GM20431 (cell line): ENCODE data around the gene YWHAH.

Experiments
- in situ Hi-C: fragments of 300-500 bp; cut with MseI, MboI; formaldehyde crosslinking; loops from one replicate; pipeline ENCODE4 v1.15.0; 2020; ENCODE audit warnings: low sequenced_read_pairs; ENCODE audit not compliant: unreplicated experiment

The YWHAH gene

GRCh38 chr22:31943978-31944699, at the start of gene YWHAH:
Gene YWHAH (plus strand): TSS chr22:31944535. CDS start chr22:31944734, 199 bp downstream.
- in situ Hi-C loops = no loop called here

DNA sequence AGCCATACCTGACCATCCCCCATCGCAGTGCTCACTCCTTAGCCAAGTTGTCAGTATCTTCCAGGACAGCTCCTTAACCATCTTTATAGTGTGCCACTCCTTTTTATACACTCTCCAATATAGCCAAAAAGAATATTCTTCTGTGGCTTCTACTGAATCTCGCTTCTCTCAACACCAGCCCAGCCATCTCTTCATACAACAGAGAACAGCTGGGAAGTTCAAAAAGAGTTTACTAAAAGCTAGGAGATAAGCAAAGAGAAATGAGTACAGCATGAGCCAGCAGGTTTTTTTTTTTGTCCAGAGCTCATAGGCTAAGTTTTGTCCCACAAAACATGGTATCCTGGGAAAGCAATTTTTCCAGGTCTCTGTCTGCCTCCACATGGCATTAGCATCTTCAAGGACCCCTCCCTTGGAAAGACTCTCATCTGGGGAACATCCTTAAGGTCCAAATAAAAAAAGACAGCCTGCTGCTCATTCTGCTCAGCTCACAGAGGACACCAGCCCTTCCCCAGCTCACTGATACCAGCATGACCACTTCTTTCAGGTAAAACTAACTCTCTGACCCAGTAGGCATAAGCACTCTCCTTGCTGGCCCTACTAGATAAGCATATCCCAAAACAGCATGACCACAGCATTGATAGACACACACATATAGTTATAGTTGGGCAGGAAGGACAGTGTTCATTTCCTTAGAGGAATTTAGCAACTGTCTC, 48.8 kb upstream of the YWHAH start:
- in situ Hi-C loops = no loop called here

DNA sequence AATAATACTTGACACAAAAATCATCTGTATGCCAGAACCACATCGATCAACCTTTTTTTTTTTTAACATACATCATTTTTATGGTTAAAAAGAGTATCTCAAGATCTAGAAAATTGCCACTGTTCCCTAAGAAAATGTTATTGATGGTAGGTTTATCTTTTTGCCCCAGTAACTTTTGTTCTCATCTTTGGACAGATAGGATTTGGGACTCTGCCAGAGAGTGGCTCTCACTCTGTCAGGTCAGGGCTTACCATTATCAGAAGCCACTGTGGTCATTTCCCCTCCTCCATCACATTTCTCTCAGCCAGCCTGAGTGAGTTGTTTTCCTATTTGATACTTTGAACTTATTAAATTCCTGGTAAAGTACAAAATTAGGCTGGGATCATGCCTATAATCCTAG, 47.9 kb upstream of the YWHAH start:
- in situ Hi-C loops = no loop called here

DNA sequence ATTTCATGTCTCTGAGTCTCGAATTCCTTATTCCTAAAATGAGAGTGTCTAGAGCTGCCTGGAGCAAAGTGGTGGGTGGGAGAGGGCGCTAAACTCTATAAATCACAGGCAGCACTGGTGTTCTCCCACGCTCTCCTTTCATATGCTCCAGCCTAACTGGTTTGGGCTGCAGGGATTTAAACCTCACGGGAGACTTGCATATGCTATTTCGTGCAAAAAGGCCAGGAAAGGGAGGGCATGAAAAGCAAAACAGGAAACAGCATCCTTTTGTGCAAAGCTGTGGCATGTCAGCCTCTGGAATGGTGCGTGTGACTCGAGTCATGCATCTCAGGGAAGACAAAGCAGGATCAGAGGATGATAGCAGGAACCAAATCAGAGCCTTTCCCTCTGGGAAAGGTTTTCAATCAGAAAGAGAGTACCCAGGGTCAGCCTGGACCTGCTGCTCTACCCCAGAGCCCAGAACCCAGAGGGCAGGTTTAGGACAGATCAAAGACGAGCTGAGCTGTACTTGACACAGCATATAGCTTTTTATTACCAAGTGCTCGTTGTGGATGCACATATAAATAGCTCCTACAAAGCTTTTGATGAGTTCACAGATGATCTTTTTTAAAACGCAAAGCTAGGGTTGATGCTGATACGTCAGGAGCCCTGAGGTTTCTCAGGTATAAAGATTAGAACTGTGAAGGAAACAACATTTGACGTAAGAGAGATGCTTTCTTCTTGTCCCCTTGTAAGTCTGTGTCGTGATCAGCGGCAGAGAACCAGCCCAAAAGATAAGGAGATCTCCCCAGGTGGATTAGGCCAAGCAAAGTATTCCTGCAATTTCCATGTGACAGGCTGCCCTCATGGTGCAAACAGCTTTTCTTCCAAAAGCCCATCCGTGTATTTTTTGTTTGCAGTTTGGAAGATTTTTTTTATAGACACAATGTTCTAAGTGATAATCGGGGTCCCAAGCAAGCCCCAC, 46.2 kb upstream of the YWHAH start:
- in situ Hi-C loops = no loop called here

GRCh38 chr22:31898926-31899325, 45.4 kb upstream of the YWHAH start:
- in situ Hi-C loops = no loop called here

DNA sequence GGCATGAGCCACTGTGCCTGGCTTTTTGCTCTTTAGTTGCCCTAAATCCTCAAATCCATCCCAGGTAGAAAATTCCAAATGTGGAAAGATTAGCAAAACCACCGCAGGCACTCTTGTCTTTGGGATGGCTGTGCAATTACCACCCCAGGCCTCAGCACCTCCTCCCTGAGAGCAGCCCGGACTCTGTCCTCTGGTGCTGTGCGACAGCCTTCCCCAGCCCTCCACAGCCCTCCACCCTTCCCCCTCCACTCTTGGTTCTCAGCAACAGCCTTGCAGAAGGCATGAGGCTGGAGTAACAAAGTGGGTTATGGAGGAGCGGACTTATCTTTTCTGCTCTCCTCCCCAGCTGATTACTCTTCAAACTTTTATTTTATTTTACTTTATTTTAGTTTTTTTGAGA, 44.7 kb upstream of the YWHAH start:
- in situ Hi-C loops = no loop called here

DNA sequence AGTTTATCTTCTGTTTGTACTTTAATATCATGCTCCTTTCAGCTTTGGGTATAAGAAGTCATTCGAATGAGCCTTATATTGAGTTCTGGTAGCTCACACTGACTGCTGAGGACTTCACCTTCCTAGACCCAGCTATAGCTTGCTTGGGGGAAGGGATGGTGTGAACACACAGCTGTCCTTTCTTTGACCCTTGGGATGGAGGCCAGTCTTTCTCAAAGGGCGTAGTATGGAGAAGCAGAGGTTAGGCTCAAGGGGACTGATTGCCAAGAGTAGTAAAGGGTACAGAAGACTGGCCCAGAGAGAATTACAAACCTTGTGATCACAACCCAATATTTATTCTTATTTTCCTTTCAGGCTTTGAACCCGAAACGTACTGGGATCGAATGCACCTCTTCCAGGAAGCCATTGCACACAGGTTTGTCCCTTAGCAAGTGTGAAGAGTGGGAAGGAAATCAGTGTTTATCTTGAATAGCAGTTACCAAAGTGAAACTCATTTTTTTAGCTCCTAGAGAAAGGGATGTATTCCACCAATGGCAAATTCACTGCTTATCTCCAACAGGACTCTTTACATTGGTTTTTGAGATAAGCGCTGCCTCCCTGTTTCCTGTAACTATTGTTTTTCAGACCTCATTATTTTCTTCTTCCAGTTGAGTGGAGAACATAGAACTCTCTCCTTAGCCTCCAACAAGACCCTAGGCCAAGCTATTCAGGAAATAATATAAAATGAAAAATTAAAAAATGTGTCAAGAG, 42.8 kb upstream of the YWHAH start:
- in situ Hi-C loops = no loop called here

GRCh38 chr22:31904651-31905050, 39.7 kb upstream of the YWHAH start:
- in situ Hi-C loops = no loop called here

DNA sequence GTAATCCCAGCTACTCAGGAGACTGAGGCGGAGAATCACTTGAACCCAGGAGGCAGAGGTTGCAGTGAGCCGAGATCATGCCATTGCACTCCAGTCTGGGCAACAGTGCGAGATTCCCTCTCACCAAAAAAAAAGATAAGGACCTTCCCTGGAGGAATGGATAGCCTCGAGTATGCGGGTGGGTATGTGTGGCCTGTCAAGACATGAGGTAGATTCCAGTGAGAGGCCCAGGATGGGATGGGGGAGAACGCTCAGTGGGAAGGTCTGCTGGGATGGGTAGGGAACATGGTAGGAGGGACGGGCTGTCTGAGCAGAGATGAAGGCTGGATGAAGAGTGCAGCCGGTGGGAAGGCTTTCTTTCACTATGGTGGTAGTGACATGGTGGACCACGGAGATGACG, 39.0 kb upstream of the YWHAH start:
- in situ Hi-C loops = no loop called here

- in situ Hi-C loops = no loop called here
Observed at GRCh38 chr22:31906086-31906485, 38.2 kb upstream of the YWHAH start.

- in situ Hi-C loops = no loop called here
Observed at GRCh38 chr22:31906569-31906968, 37.8 kb upstream of the YWHAH start.

DNA sequence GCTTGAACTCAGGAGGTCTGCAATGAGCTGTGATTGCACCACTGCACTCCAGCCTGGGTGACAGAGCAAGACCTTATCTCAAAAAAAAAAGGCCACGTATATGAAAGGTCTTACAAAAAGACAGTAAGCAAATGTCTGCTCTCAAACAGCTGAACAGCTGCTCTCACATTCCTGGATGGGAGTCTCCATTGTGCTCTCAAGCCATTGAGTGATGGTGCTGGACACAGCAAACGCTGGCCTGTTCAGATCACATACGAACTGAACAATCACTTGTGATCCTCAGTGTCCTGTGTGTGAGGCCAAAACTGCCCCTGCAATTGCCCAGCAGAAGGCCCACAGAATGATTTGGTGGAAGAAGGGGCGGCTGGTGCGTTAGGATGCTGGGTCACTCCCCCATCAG, 34.4 kb upstream of the YWHAH start:
- in situ Hi-C loops = no loop called here

DNA sequence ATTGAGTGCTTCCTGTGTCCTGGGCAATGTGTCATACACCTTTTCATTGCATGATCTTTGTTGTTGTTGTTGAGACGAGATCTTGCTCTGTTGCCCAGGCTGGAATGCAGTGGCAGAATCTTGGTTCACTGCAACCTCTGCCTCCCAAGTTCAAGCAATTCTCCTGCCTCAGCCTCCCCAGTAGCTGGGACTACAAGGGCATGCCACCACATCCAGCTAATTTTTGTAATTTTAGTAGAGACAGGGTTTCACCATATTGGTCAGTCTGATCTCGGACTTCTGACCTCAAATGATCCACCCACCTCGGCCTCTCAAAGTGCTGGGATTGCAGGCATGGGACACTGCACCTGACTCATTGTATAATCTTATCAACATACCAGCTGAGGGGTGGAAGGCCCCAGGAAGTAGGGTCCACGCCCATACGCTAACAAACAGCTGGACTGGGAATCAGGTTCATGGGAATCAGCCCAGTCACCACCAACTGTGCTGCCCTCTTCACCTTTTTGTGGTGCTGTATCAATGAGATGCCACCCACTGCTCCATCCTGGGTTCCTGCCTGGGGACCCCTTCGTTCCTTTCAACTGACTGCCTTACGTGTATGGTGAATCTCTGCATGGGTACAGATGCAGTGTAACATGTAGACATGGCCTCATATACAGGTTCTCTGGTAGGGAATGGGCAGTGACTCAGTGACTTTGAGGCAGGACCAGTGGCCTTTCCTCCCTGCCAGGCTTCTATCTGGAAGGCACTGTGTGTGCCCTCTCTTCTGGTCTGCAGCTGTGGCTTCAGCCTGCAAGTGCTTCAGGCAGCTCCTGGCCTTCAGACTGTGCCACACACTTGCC, 32.5 kb upstream of the YWHAH start:
- in situ Hi-C loops = no loop called here

DNA sequence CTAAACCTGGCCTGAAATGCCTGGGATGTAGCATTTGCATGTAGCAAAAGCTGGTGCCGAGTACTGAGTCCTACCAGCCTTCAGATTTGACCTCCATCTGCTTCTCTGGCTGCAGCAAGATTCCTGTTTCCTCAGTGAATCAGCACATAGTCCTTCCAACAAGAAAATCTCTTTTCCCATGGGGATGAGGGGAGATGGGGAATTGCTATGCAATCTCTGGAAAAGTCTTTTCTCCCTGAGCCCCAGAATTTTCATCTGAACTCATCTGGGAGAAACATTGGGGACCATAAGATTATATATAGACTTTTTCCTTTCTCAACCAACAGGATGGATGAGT, 32.0 kb upstream of the YWHAH start:
- in situ Hi-C loops = no loop called here

- in situ Hi-C loops = no loop called here
Observed at GRCh38 chr22:31915586-31915985, 28.7 kb upstream of the YWHAH start.

- in situ Hi-C loops = no loop called here
Observed at GRCh38 chr22:31917227-31917921, 27.0 kb upstream of the YWHAH start.

DNA sequence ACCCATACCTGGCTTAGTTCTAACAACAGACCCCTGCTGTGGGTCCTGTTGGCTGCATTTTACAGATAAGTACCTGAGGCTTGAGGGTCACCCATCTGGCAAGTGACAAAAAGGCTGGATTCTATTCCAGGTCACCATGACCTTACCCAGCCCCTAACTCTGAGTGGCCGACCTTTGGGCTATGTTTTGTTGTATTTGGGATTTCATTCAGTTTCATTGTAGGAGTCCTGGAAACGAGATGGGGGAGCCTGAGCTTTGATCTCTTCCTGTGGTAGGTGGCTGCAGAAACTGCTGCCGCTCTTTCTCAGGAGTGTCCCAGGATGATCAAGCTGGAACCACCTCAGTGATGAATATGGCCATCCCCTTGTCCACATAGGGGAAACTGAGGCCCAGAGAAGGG, 24.6 kb upstream of the YWHAH start:
- in situ Hi-C loops = no loop called here

DNA sequence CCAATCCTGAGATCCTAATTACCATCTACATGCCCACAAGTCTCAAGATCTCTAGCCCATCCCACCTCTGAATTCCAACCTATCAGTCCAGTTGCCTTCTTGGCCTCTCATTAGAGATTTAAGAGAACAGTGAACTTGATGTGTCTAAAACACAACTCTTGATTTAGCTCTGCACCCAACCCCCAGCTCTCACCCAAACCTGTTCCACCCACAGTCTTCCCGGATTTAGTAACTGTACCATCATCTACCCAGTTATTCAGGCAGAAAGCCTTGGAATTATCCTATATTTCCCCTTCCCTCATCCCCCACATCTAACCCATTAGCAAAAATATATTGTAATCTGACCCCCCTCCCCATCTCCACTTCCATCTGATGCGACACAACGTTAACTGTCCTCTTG, 24.0 kb upstream of the YWHAH start:
- in situ Hi-C loops = no loop called here

- in situ Hi-C loops = no loop called here
Observed at GRCh38 chr22:31921106-31921505, 23.2 kb upstream of the YWHAH start.
